Measurements from ENCODE around the gene THOC6. TPM values are rescaled to one million over a fixed set of nuclear protein-coding genes. Genes with fewer than 3 reads are reported as not detected.

The THOC6 gene
- total RNA-seq, 1 experiment from 2014 or later: 56.7 TPM

- BruUV-seq (replicated peaks): no TSS peak
- no peaks in the 10 kb centered on the region for H3K27me3 ChIP-seq (ENCODE audit: control insufficient read depth, insufficient read depth, low read length)
- no peaks in the 10 kb centered on the region for H3K36me3 ChIP-seq (ENCODE audit: control insufficient read depth, insufficient read depth, low read length)
- CTCF ChIA-PET: interaction anchor here (0.8 to 2.2 kb wide), 4 partner anchors 28 to 1218 kb away, joined by 3 to 6 read pairs (median 4); no protein-coding TSS in a partner anchor
- POLR2A ChIA-PET: no interaction called here
- TF ChIP-seq SIN3A (IDR thresholded peaks at IDR 0.05; ENCODE audit: borderline replicate concordance, insufficient read depth, low read depth, low read length) (no peak), REST (IDR thresholded peaks at IDR 0.05; ENCODE audit: insufficient read depth in 1 of 2, low read depth in 2 of 2, low read length in 1 of 2) (no peak), TCF7L2 (IDR thresholded peaks at IDR 0.05; ENCODE audit: low read depth, low read length) (no peak), POLR2AphosphoS5 (IDR thresholded peaks at IDR 0.05; ENCODE audit: low read depth, low read length) (no peak), CTCF (IDR thresholded peaks at IDR 0.05) (no peak)
- intact Hi-C loops (cut with micrococcal nuclease; ENCODE audit: unreplicated experiment) (loop anchor here (10.0 kb wide), 1 partner anchor 65 kb away; no protein-coding TSS in a partner anchor), in situ Hi-C loops (cut with HindIII; ENCODE audit: low pct_unique_long_range_greater_than_20kb, low sequenced_read_pairs) (no loop called here)
- no peak for DNase-seq (ENCODE audit: low read depth, low spot score)
- no peaks in the 10 kb centered on the region for H3K9me3 ChIP-seq (ENCODE audit: control insufficient read depth, insufficient read depth, low read depth, low read length)
- H3K27ac ChIP-seq (ENCODE audit: low read length): peak overlapping the region; percentile 83
- ATAC-seq: no peak
- peak overlapping the region; percentile 58 to 74 for H3K4me3 ChIP-seq (ENCODE audit: low read depth in 2 of 2, low read length in 2 of 2)
- peaks cover 2% of the 10 kb centered on the region for H3K4me1 ChIP-seq (ENCODE audit: control insufficient read depth, insufficient read depth, low read length)
Observed at GRCh38 chr16:3059723-3060242, 35.9 kb downstream of the THOC6 start.

DNA sequence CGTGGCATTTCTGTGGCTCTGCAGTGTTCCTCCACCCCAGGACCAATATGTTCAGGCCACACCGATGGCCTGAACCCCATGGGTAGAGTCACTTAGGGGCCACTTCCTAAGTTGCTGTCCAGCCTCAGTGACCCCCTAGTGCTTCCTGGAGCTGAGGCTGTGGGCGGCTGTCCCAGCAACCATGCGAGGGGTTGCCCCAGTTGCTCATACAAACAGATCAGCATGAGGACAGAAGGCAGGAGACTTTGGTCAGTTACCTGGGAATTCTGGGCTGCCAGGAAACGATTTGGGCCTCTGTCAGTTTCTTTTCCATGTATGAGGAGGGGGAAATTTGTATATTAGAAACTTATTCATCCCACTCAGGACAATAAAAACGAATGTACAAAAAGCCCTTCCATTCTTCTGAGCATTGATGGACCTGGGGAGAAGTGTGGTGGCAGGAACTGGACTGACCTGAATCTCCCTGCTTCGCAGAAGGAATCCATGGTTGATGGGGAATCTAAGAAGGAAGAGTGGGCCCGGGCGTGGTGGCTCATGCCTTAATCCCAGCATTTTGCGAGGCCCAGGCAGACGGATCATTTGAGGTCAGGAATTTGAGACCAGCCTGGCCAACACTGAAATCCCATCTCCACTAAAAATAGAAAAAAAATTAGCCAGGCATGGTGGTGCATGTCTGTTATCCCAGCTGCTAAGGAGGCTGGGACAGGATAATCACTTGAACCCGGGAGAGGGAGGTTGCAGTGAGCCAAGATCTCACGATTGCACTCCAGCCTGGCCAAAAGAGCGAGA is 36.7 kb downstream of the THOC6 start:
- DNase-seq (ENCODE audit: low read depth, low spot score): no peak
- Histone ChIP-seq H3K27me3 (ENCODE audit: control insufficient read depth, insufficient read depth, low read length) (no peaks in the 10 kb centered on the region), H3K4me1 (ENCODE audit: control insufficient read depth, insufficient read depth, low read length) (peaks cover 9% of the 10 kb centered on the region), H3K4me3 (ENCODE audit: low read depth in 2 of 2, low read length in 2 of 2) (no peak overlapping the region), H3K36me3 (ENCODE audit: control insufficient read depth, insufficient read depth, low read length) (no peaks in the 10 kb centered on the region), H3K27ac (ENCODE audit: low read length) (no peak overlapping the region), H3K9me3 (ENCODE audit: control insufficient read depth, insufficient read depth, low read depth, low read length) (no peaks in the 10 kb centered on the region)
- ATAC-seq: no peak
- TF ChIP-seq POLR2AphosphoS5 (IDR thresholded peaks at IDR 0.05; ENCODE audit: low read depth, low read length): no peak
- TF ChIP-seq TCF7L2 (IDR thresholded peaks at IDR 0.05; ENCODE audit: low read depth, low read length): no peak
- TF ChIP-seq CTCF (IDR thresholded peaks at IDR 0.05): no peak
- no peak for TF ChIP-seq REST (IDR thresholded peaks at IDR 0.05; ENCODE audit: insufficient read depth in 1 of 2, low read depth in 2 of 2, low read length in 1 of 2)
- TF ChIP-seq SIN3A (IDR thresholded peaks at IDR 0.05; ENCODE audit: borderline replicate concordance, insufficient read depth, low read depth, low read length): no peak
- ChIA-PET POLR2A (no interaction called here), CTCF (interaction anchor here (2.2 kb wide), 1 partner anchor 69 kb away, joined by 6 read pairs; no protein-coding TSS in a partner anchor)
- in situ Hi-C loops (cut with HindIII; ENCODE audit: low pct_unique_long_range_greater_than_20kb, low sequenced_read_pairs): no loop called here
- intact Hi-C loops (cut with micrococcal nuclease; ENCODE audit: unreplicated experiment): no loop called here
- no TSS peak for BruUV-seq (replicated peaks)
